Measurements from ENCODE around the gene ZC3H8. TPM values are rescaled to one million over a fixed set of nuclear protein-coding genes. Genes with fewer than 3 reads are reported as not detected.
"Not testable (repeated sequence)": the region's sequence is repeated elsewhere in the genome, so short reads cannot be mapped to it uniquely, and the experiment has no call there.

Gene ZC3H8
- polyA plus RNA-seq, 3 donors = 17.2 to 26.1 (median 25.1) TPM

GRCh38 chr2:112272669-112273068, 17.8 kb upstream of the ZC3H8 start:
- no peak for DNase-seq

DNA sequence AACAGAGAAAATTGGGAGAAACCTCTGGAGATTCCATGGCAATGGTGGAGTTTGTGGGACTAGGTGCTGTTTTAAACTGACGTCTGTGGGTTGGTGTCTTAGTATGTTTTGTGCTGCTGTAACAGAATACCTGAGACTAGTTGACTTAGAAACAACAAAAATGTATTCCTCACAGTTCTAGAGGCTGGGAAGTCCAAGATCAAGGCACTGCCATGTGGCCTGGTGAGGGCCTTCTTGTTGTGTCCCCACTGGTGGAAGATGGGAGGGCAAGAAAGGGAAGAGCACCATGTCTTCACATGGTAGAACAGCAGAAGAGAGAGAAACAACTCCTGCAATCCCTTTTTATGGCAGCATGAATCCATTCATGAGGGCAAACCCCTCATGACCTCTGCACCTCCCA, 13.7 kb upstream of the ZC3H8 start:
- DNase-seq = no peak

GRCh38 chr2:112262876-112263275, 8.0 kb upstream of the ZC3H8 start:
- DNase-seq = no peak

DNA sequence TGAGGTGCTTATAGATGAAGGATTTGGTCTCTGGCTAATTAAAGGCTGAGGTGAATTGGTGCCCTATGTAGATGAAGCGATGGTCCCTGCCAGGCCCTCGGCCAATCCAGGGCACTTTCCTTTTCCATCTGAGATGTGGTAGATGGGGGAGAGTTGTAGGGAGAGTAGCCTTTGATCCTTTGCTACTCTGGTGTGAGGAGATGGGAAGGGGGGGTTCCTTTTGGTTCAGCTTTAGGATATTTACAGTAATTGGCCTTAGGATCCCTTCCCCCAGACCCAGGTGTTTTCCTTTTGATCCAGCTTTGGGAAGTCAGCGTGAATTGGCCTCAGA, 5.4 kb upstream of the ZC3H8 start:
- no peak for DNase-seq

- peak; percentile 79 for DNase-seq
Observed at GRCh38 chr2:112259509-112260294, 4.9 kb upstream of the ZC3H8 start.

- DNase-seq = no peak
Observed at GRCh38 chr2:112257575-112257974, 2.7 kb upstream of the ZC3H8 start.

GRCh38 chr2:112256654-112257053, 1.8 kb upstream of the ZC3H8 start:
- no peak for DNase-seq

DNA sequence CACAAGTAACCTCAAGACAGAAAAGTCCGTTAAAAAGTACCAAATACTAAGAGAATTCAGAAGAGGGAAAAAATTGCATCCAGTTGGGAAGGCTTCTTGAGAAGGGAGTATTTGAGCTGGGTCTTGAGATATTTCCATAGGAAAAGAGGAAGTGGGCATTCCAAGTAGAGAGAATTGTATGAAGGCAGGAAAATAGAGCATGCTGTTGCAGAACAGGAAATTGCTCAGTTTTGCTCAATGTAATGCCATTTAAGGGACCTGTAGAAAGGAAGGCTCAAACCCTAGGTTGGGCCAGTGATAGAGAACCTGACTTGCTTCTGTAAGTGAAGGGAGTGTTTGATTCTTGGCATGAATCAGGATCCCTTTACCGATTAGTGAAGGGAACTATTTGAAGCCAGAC, 1.0 kb upstream of the ZC3H8 start:
- DNase-seq = no peak

DNA sequence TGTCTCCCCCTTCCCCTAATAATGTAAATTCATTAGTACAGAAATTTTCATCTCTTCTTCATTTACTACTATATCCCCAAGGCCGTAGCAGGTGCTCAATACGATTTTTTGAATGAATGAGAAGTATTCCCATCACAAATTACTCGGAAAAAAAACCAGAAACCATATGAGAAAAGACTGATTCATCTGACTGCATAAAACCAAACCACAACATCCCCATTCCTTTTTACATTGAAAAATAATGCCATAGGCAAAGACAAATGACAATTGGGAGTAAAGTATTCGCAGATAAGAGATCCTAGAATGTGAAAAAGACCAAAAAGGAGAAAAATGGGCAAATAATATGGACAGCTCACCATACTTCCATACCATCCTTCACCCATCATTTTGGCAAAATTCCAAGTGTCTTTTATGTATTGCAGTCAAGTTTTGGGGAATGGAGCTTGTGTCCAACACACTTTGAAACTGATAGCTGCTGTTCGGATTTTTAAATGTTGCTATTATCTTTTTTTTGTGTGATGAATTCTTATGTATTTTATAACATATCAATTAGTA, 1.5 kb downstream of the ZC3H8 start:
- DNase-seq = no peak

- DNase-seq = no peak
Observed at GRCh38 chr2:112251271-112251670, 3.6 kb downstream of the ZC3H8 start.

DNA sequence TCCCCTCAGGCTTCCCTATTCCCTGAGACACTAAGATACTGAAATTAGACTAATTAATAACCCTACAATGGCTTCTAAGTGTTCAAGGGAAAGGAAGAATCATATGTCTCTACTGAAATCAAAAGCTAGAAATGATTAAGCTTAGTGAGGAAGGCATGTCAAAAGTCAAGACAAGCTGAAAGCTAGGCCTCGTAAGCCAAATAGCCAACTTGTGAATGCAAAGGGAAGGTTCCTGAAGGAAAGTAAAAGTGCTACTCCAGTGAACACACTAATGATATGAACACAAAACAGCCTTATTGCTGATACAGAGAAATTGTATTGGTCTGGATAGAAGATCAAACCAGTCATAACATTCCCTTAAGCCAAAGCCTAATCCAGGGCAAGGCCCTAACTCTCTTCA, 10.0 kb downstream of the ZC3H8 start:
- no peak for DNase-seq

DNA sequence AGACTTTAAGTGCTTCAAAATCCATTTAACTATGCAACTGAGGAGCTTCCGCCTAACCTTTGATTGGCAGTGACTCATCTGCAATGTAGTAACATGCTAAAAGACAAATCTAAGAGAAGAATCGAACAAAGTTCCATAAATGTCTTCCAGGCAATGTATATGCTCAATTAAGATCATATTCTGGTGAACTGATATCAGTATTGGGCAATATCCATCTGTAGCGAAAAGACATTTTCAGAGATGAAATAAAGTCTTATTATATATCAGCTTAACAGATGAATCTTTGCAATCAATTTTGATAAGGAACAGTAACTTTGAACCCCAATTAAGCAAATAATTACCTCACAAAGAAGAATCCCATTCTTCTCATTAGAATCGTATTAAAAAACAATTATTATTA, 11.6 kb downstream of the ZC3H8 start:
- DNase-seq = no peak

DNA sequence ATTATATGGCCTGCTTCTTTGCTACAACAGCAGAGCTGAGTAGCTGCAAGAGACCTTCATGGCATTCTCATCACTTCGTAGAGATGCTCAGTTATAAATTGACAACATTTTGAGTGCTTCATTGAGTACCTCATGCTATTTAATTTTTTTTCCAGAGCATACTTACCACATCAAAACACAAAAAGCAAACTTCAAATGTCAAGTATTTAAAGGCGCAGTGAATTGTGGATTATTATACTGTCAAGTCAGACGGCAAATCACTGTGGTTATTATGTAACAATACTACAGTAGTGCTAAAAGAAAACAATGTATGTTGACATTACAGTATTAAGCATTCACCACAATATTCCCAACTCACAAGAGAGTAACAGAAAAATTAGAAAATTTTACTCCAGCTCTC, 12.5 kb downstream of the ZC3H8 start:
- no peak for DNase-seq

DNA sequence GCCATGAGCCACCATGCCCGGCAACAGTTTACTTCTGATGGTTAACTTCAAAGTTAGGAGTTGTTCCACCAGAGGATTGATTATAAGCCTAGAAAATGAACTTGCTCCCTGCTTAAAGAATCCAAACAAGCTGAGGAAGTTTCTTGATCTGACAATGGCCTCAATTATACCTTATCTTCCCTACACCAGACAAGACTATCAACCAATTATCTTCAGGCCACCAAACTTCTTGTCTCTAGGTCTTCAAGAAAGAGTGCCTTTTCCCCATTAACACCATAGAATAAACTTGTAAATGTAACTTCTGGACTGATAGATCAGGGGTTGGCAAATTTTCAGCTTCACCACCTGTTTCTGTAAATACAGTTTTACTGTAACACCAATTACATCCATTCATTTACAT, 15.0 kb downstream of the ZC3H8 start:
- DNase-seq = no peak

- DNase-seq = no peak
Observed at GRCh38 chr2:112230371-112230770, 24.5 kb downstream of the ZC3H8 start.

GRCh38 chr2:112229348-112229747, 25.5 kb downstream of the ZC3H8 start:
- no peak for DNase-seq

GRCh38 chr2:112220831-112221230, 34.0 kb downstream of the ZC3H8 start:
- DNase-seq = no peak

- DNase-seq = no peak
Observed at GRCh38 chr2:112220186-112220585, 34.7 kb downstream of the ZC3H8 start.

GRCh38 chr2:112217854-112218253, 37.0 kb downstream of the ZC3H8 start:
- no peak for DNase-seq

DNA sequence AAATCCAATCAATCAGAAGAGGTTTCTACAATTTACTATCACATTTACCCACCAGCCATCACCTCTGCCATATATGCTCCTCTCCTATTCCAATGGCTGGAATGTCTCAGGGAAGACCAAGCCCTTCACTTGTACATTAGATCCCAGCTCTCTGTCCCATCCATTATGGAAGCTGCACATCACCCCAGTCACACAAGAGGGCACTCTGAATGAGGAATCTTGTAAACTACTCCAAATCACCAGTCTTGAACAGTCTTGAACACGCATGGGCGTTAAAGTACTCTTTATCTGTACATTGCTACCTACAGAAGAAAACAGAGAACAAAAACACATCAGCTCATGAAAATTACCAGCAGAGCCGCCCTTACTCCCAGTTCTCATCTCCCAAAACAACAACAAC, 38.7 kb downstream of the ZC3H8 start:
- DNase-seq = no peak

DNA sequence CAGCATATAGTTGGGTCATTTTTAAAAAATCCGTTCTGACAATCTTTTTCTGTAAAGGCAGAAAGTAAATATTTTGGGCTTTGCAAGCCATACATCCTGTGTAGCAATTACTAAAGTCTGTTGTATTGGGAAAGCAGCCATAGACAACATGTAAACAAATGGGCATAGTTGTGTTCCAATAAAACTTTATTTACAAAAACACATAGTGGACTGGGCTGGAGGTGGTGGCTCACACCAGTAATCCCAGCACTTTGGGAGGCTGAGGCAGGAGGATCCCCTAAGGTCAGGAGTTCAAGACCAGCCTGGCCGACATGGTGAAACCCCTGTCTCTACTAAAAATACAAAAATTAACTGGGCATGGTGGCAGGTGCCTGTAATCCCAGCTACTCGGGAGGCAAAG, 46.9 kb downstream of the ZC3H8 start:
- not testable (repeated sequence) for DNase-seq

- DNase-seq = no peak
Observed at GRCh38 chr2:112204411-112204810, 50.4 kb downstream of the ZC3H8 start.

DNA sequence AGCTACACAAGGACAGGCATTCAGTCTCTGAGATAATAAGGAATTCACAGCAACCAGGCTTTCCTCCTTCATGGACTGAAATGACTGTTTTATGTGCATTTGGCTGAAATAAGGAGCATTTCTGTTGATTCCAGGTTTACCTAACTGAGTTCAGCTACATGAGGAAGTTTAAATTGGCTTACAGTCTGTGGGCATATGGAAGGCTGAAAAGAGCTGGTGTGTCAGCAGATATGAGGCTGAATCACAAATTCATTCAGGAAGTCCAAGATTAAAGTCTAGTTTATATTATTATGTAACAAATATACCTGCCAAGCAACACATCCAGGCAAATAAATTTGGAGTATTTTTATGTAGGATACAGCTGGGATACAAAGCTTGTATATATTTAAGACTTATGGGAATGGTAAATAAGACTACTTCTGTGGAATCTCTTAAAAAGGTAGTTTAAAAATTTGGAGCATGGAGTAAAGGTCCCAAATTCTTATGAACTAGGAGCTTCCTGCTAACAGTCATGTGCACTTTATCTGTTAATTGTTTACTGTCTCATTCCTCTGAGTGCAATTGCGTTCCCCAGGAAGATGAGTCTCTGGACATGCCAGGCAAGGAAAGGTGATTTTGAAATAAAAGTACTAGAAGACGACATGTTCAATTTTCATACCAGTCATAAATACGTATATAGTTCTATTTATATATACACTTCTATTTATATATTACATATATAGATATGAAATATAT, 53.0 kb downstream of the ZC3H8 start:
- no peak for DNase-seq

All from renal pelvis (tissue), 4 donors.